Nephron (organoid): ENCODE results near the gene MSH4.
"Not testable (repeated sequence)": the region's sequence is repeated elsewhere in the genome, so short reads cannot be mapped to it uniquely, and the experiment has no call there.

Experiments used
- H3K27ac Mint-ChIP-seq, 3 experiments: 2 replicates each; pipeline ENCODE4 v1.8.0; 2020; ENCODE audit warnings: mixed read lengths in 3 of 3, mild to moderate bottlenecking in 2 of 3, moderate library complexity in 1 of 3
- H3K27me3 Mint-ChIP-seq: 2 replicates; pipeline ENCODE4 v1.8.0; 2021; ENCODE audit warnings: low read depth, mild to moderate bottlenecking, moderate library complexity, mixed read lengths
- H3K36me3 Mint-ChIP-seq: 2 replicates; pipeline ENCODE4 v1.8.0; 2020; ENCODE audit warnings: low read depth, mixed read lengths
- H3K4me1 Mint-ChIP-seq: 2 replicates; pipeline ENCODE4 v1.8.0; 2020; ENCODE audit warnings: mixed read lengths
- H3K4me3 Mint-ChIP-seq, 3 experiments: 2 replicates each; pipeline ENCODE4 v1.8.0; 2020; ENCODE audit warnings: mild to moderate bottlenecking in 3 of 3, mixed read lengths in 3 of 3, moderate library complexity in 2 of 3
- H3K9me3 Mint-ChIP-seq: 2 replicates; pipeline ENCODE4 v1.8.0; 2020; ENCODE audit warnings: mixed read lengths
- CTCF ChIP-seq, 3 experiments: fragments of 200-600 bp; sonication (generic); IDR thresholded peaks; one replicate each; pipeline ENCODE4 v1.5.0; 2021; ENCODE audit warnings: antibody characterized with exemption in 3 of 3; ENCODE audit not compliant: unreplicated experiment in 3 of 3

The MSH4 gene

GRCh38 chr1:75796376-75797272 lies at the start of gene MSH4:
Gene MSH4 (plus strand): TSS chr1:75796882. CDS start chr1:75796986, 104 bp downstream.
- no peaks in the 10 kb centered on the region for H3K27me3 Mint-ChIP-seq
- no peaks in the 10 kb centered on the region for H3K9me3 Mint-ChIP-seq
- peaks cover 59% of the 10 kb centered on the region for H3K36me3 Mint-ChIP-seq
- peak within 1 kb of the TSS in 1 of 3 experiments; percentile 43 for H3K27ac Mint-ChIP-seq
- H3K4me3 Mint-ChIP-seq: no peak within 1 kb of the TSS
- TF ChIP-seq CTCF (IDR thresholded peaks at IDR 0.05; ENCODE audit: unreplicated experiment in 3 of 3): no peak
- no peaks in the 10 kb centered on the region for H3K4me1 Mint-ChIP-seq

DNA sequence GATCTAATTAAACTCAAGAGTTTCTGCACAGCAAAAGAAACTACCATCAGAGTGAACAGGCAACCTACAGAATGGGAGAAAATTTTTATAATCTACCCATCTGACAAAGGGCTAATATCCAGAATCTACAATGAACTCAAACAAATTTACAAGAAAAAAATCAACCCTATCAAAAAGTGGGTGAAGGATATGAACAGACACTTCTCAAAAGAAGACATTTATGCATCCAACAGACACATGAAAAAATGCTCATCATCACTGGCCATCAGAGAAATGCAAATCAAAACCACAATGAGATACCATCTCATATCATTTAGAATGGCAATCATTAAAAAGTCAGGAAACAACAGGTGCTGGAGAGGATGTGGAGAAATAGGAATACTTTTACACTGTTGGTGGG lies 39.5 kb upstream of the MSH4 start:
- H3K4me1 Mint-ChIP-seq, H3K4me3 Mint-ChIP-seq, H3K27me3 Mint-ChIP-seq, H3K27ac Mint-ChIP-seq: not testable (repeated sequence)
- peaks cover 35% of the 10 kb centered on the region for H3K9me3 Mint-ChIP-seq
- H3K36me3 Mint-ChIP-seq: peaks cover 86% of the 10 kb centered on the region

- not testable (repeated sequence) for H3K4me3 Mint-ChIP-seq, H3K27ac Mint-ChIP-seq, H3K4me1 Mint-ChIP-seq, H3K27me3 Mint-ChIP-seq
- Mint-ChIP-seq H3K9me3 (peaks cover 35% of the 10 kb centered on the region), H3K36me3 (peaks cover 72% of the 10 kb centered on the region)
Observed at GRCh38 chr1:75758543-75758942, 38.1 kb upstream of the MSH4 start.

GRCh38 chr1:75764057-75764655 lies 32.5 kb upstream of the MSH4 start:
- H3K36me3 Mint-ChIP-seq: peaks cover 23% of the 10 kb centered on the region
- TF ChIP-seq CTCF (IDR thresholded peaks at IDR 0.05; ENCODE audit: unreplicated experiment in 3 of 3): no peak
- no peak overlapping the region for H3K27ac Mint-ChIP-seq
- no peak overlapping the region for H3K4me3 Mint-ChIP-seq
- no peaks in the 10 kb centered on the region for H3K27me3 Mint-ChIP-seq
- H3K4me1 Mint-ChIP-seq: no peaks in the 10 kb centered on the region
- no peaks in the 10 kb centered on the region for H3K9me3 Mint-ChIP-seq

- no peak overlapping the region for H3K27ac Mint-ChIP-seq
- no peaks in the 10 kb centered on the region for H3K27me3 Mint-ChIP-seq
Observed at GRCh38 chr1:75765697-75766355, 30.9 kb upstream of the MSH4 start.

GRCh38 chr1:75768016-75768415 lies 28.7 kb upstream of the MSH4 start:
- Mint-ChIP-seq H3K36me3 (peaks cover 6% of the 10 kb centered on the region), H3K4me1 (no peaks in the 10 kb centered on the region), H3K27me3 (no peaks in the 10 kb centered on the region), H3K27ac (no peak overlapping the region), H3K9me3 (no peaks in the 10 kb centered on the region), H3K4me3 (no peak overlapping the region)
- no peak for TF ChIP-seq CTCF (IDR thresholded peaks at IDR 0.05; ENCODE audit: unreplicated experiment in 3 of 3)

More at GRCh38 chr1:75765697-75766355, 30.9 kb upstream of the MSH4 start:
- Mint-ChIP-seq H3K4me3 (no peak overlapping the region), H3K36me3 (peaks cover 15% of the 10 kb centered on the region), H3K9me3 (no peaks in the 10 kb centered on the region), H3K4me1 (no peaks in the 10 kb centered on the region)
- no peak for TF ChIP-seq CTCF (IDR thresholded peaks at IDR 0.05; ENCODE audit: unreplicated experiment in 3 of 3)
